NCI-H460 (cell line): ENCODE measurements around the gene CREBRF. TPM values are rescaled to one million over a fixed set of nuclear protein-coding genes. Genes with fewer than 3 reads are reported as not detected.
"Not testable (repeated sequence)": the region's sequence is repeated elsewhere in the genome, so short reads cannot be mapped to it uniquely, and the experiment has no call there.

Source experiments
- DNase-seq: peaks from one replicate; pipeline ENCODE4 v3.0.0-alpha.2; 2016; ENCODE audit warnings: low read depth; ENCODE audit errors: extremely low read depth
- total RNA-seq: library from RNA; depleted of rRNA; stranded (reverse); fragments of >200 nt; shearing (Covaris generic); gene quantifications from 2 replicates; pipeline ENCODE4 v1.2.3, GENCODE V29; 2014

The CREBRF gene
- total RNA-seq, 1 experiment from 2014 or later = 4.9 TPM

- DNase-seq = no peak
Observed at GRCh38 chr5:173033923-173034322, 22.2 kb upstream of the CREBRF start.

- DNase-seq = no peak
Observed at GRCh38 chr5:173035904-173036707, 20.0 kb upstream of the CREBRF start.

DNA sequence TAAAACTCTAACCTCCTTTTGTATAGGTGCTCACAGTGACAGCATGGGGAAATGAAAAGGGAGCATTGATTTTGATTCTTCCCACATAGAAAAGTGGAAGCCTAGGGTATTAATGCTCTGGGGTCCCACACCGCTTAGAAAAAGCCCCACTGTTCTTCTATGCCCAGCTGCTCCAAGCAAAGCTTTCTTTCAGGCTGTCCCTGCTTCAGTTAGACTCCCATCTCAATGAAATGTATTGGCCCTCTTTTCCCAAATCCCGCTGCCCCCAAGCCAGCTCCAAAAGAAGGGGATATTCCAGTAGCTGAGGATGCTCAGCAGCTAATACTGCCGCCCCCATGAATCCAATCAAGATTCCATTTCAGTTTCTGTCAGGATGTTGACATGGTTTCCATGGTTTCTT, 17.0 kb upstream of the CREBRF start:
- no peak for DNase-seq

- no peak for DNase-seq
Observed at GRCh38 chr5:173039964-173040363, 16.2 kb upstream of the CREBRF start.

GRCh38 chr5:173041881-173042762, 14.0 kb upstream of the CREBRF start:
- DNase-seq = no peak

DNA sequence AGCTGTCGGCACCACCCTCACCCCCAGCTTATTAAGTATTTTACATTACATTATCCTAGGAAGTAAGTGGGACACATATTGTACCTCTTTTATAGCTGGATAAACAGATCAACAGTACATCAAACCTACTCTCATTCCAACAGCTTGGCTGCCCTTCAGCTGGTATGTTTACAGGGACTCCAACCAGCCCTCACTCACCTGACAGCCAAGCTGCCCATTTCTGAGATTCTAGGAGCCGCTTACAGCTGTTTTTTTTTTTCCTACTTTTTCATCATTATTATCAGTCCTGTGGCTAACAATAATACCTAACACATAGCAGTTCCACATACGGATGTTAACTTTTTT, 13.4 kb upstream of the CREBRF start:
- no peak for DNase-seq

DNA sequence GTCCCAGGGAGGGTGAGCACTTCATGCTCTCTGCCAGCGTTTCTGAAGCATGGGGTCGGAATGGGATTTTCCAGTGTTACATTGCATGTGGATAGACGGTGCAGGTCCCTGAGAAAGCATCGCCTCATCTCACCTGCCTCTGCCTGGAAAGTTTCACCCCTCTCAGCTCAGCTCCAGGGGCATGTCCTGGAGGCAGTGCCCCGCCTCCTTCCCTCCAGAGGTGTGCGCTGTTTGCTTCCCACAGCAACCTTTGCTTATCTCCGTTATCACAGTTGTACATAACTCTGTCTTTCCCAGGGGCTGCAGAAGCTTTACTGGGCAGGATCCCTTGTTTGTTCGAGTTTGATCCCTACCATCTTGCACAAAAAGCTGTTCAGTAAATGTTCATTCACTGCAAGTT, 10.7 kb upstream of the CREBRF start:
- DNase-seq = no peak

DNA sequence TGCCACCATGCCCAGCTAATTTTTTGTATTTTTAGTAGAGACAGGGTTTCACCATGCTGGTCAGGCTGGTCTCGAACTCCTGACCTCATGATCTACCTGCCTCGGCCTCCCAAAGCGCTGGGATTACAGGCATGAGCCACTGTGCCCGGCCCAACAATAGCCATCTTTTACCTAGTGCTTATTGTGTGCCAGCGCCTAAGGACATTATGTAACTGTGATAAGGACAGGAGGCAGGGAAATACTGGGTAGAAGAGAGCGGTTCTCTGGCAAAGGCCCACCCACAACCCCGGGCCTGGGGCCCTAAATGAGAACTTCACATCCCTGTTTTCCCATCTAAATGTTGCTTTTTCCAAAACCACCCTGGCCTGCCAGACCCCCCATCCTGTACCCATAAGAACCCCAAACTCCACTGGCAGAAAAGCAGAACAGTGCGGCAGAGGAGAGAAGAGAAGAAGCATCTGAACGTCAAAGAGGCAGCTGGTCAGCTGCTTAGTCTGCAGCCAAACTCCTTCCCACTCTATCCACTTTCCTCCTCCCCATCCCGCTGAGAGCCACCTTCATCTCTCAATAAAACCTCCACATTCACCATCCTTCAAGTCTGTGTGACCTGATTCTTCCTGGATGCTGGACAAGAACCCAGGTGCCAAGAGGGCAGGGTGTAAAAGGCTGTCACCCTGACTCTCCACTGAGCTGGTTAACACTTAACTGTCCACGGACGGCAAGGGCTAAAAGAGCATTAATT, 8.9 kb upstream of the CREBRF start:
- DNase-seq = not testable (repeated sequence)

- DNase-seq = no peak
Observed at GRCh38 chr5:173047838-173048105, 8.4 kb upstream of the CREBRF start.

GRCh38 chr5:173050791-173051190, 5.4 kb upstream of the CREBRF start:
- DNase-seq = no peak

DNA sequence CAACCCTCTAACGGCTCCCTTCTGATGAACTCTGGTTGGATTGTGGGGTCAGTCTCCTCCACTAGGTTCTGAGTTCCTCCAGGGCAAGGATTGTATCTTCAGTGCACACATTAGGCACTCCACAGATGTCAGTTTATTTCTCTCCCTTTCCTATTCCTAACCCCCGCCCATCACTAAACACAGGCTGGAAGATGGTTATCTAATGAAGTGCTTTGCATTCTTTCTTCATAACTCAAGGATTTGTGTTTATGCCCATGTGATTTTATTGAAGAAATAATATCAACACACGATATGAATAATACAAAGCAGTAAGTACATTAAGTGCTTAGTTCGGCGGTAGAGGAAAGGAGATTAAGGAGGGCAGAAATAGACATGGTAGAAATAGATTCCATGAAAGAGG, 4.4 kb upstream of the CREBRF start:
- no peak for DNase-seq

DNA sequence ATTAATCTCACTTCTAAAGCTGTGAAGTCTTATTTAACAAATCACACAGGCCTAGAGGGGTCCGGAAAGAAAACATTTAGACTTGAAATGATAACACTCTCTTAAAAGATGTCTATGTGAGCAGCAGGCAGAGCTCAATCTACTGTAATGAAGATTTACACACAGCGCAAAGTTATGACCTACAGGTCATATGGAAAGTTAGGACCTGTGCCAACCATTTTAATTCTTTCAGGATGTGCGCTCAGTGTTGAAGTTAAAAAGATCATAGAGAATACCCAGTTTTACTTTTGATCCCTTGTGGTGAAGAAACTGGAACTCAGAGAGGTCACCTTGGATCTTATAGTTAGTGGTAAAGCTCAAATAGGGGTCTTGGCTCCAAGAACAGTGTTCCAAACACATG, 3.1 kb upstream of the CREBRF start:
- no peak for DNase-seq

DNA sequence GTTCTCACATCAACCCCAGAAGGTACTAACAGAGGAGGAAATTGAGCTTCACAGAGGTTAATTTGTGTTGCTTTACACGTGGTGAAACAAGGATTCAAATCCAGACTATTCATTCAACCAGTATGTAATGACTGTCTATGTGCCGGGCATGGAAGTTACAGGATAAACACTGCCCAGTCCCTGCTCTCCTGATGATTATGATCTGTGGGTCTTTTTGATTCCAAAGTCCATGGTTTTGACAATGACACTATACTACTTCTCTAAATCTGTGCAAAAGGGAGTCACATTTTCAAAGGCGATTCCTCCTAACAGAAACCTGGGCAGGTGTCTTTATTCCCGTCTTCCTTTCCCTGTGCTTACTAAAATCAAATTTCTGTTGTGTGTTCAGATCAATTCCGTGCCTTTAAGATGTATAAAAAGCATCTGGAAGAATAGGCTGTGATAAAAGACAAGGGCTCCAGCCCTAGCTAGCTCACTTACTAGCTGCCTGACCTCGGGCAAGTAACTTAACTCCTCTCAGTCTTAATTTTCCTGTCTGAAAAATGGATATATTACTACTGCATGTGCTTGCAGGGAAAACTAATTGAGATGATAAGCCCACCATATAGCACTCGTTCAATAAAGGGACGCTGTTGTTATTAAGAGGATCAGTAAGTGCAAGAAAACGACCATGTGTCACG, 970 bp upstream of the CREBRF start:
- no peak for DNase-seq

GRCh38 chr5:173055722-173055982, 500 bp upstream of the CREBRF start:
- DNase-seq = no peak

- DNase-seq = no peak
Observed at GRCh38 chr5:173056783-173057061, 570 bp downstream of the CREBRF start.

DNA sequence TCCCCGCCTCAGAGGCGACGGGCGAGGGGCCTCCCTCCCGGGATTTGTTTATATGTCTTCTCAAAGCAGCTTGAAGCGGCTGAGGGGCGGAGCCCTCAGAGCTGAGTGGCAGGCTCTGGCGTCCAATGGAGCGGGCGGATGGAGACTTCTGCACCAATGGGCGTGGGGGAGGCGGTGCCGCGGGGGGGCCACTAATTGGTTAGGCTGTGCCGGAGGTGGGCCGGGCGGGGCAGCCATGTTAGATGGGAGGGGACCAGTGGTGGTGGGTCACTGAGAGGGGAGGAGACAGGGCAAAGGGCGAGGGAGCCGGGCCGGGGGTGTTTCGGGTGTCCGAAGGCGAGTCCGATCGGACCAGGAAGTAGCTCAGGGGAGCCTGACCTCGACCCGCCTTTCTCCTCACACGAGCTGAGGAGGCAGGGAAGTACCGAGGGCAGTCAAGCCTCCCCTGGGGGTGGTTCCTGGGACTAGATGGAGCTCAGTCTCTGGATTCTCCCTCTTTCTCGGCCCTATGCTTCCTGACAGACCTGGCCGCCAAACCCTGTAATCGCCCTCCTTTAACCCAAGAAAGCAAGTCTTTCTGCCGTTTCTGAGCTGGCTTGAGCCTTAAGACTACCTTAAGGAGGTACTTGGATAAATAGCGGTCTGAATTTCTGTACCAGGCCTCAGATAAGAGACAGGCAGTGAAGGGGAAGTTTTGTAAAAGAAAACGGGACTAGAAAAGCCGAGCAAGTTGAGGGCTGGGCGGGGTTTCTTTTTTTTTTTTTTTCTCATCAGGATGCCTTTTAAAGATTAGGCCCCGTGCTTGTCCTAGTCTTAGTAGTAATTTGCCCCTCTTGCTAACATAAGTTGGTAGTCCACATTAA, 1.1 kb downstream of the CREBRF start:
- DNase-seq = peak; percentile 98

DNA sequence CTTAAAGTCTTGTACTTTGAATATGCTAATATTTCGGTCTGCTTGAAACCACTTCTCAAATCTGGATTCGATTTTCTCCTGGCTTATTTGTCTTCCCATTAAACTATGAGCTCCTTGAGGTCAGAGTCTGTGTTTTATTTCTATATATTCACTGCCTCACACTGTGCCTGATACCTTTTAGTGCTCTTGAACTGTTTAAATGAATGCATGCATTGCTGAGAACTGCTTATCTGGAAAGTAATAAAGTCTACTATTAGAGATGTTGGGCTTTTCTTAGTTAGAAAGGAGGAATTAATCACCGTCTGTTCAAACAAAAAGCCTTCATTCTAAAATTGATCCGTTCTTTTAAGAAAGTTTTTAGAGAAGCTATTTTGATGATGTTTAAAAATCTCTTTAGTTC, 6.0 kb downstream of the CREBRF start:
- no peak for DNase-seq

- DNase-seq = no peak
Observed at GRCh38 chr5:173065155-173065554, 9.0 kb downstream of the CREBRF start.

DNA sequence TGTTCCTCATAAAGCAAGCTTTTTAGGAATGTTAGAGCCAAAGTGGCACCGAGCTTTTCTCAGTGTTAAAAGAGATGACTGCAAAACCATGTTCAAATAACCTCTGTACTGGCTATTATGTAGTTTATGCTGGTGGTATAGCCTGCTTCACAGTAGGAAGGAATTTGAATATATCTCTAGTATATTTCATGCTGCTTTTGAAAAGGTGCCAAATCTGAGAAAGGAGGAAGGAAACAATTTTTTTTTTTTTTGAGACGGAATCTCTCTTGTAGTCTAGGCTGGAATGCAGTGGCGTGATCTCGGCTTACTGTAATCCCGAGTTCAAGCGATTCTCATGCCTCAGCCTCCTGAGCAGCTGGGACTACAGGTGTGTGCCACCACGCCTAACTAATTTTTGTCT, 13.5 kb downstream of the CREBRF start:
- no peak for DNase-seq

GRCh38 chr5:173075137-173075843, 19.1 kb downstream of the CREBRF start:
- DNase-seq = no peak
